HEK293T (cell line): ENCODE measurements around the gene ZNF350.

Experiments used
- FOXA1 ChIP-seq: fragments of 450-650 bp; IDR thresholded peaks from 2 replicates; pipeline ENCODE4 v1.6.1; 2016; ENCODE audit warnings: mild to moderate bottlenecking
- FOXK2 ChIP-seq: fragments of 450-650 bp; IDR thresholded peaks from 2 replicates; pipeline ENCODE4 v1.6.1; 2016; ENCODE audit warnings: mild to moderate bottlenecking
- FOXM1 ChIP-seq: fragments of 450-650 bp; IDR thresholded peaks from 2 replicates; pipeline ENCODE4 v1.6.1; 2017; ENCODE audit warnings: mild to moderate bottlenecking, borderline replicate concordance
- LEF1 ChIP-seq: fragments of 450-650 bp; IDR thresholded peaks from 2 replicates; pipeline ENCODE4 v1.6.1; 2017; ENCODE audit warnings: mild to moderate bottlenecking, borderline replicate concordance
- NFRKB ChIP-seq: fragments of 450-650 bp; IDR thresholded peaks from 2 replicates; pipeline ENCODE4 v1.6.1; 2016; ENCODE audit warnings: mild to moderate bottlenecking, moderate library complexity
- SP1 ChIP-seq: fragments of 450-650 bp; IDR thresholded peaks from 2 replicates; pipeline ENCODE4 v1.6.1; 2017
- SUZ12 ChIP-seq: fragments of 450-650 bp; IDR thresholded peaks from 2 replicates; pipeline ENCODE4 v1.6.1; 2016; ENCODE audit warnings: mild to moderate bottlenecking
- TARDBP ChIP-seq: fragments of 450-650 bp; IDR thresholded peaks from 2 replicates; pipeline ENCODE4 v1.6.1; 2016

- no peak for TF ChIP-seq NFRKB
- no peak for TF ChIP-seq FOXK2
- no peak for TF ChIP-seq SP1
- TF ChIP-seq FOXM1: no peak
- no peak for TF ChIP-seq LEF1
- TF ChIP-seq SUZ12: no peak
- no peak for TF ChIP-seq TARDBP
- no peak for TF ChIP-seq FOXA1
Measured at GRCh38 chr19:51970718-51971117, 15.9 kb downstream of the ZNF350 start.
